Dermis microvascular lymphatic vessel endothelial cell (primary cell): ENCODE measurements around the gene PAEP. TPM values are rescaled to one million over a fixed set of nuclear protein-coding genes. Genes with fewer than 3 reads are reported as not detected.
"Not testable (repeated sequence)": the region's sequence is repeated elsewhere in the genome, so short reads cannot be mapped to it uniquely, and the experiment has no call there.

ENCODE experiments used
- DNase-seq, 2 donors: peaks; one replicate each; pipeline versions ENCODE4 v3.0.0 to v3.0.0-alpha.2; 2010; ENCODE audit warnings: low read depth in 2 of 2
- total RNA-seq: library from RNA; depleted of rRNA; stranded (reverse); fragments of >200 nt; gene quantifications from 2 replicates; pipeline ENCODE4 v1.2.1, GENCODE V29; 2014

The PAEP gene
- not detected in 2 replicates for total RNA-seq

DNA sequence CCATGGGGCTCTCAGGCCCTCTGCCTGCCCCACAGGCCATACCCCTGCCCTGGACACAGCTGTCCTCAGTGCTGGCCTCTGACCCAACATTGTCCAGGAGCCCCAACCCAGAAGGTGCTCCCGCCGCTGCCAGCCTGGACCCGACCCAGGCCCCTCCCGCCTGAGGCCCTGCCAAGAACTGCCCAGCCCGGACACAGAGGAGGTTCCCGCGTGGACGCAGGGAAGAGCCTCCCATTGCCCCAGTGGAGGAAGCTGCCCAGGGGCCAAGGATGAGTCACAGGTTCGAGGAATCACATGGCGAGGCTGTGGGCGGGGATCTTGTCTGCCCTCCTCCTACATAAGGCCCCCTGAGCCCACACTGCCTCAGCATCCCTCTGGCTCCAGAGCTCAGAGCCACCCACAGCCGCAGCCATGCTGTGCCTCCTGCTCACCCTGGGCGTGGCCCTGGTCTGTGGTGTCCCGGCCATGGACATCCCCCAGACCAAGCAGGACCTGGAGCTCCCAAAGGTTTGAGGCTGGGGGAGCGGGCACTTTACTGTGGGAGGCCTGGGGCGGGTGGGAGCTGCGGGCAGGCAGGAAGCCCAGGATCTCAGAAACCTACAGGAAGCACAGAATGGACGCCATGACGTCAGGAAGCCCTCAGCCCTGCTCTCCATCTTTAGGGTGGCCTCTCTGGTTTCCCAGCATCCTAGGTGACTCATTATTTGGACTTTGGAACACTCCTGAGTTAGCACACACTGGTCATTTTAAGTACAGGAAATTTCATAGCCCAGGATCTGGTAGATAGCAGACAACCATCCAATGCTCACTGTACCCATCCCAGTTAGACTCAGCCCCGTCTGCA is at the start of gene PAEP:
TSS of gene PAEP (plus strand) at position 366 of the 844 bp plus-strand sequence.
- no peak for DNase-seq

- DNase-seq: no peak
Measured at GRCh38 chr9:135512241-135512603, 49.3 kb upstream of the PAEP start.

GRCh38 chr9:135512904-135513303 is 48.7 kb upstream of the PAEP start:
- DNase-seq: no peak

DNA sequence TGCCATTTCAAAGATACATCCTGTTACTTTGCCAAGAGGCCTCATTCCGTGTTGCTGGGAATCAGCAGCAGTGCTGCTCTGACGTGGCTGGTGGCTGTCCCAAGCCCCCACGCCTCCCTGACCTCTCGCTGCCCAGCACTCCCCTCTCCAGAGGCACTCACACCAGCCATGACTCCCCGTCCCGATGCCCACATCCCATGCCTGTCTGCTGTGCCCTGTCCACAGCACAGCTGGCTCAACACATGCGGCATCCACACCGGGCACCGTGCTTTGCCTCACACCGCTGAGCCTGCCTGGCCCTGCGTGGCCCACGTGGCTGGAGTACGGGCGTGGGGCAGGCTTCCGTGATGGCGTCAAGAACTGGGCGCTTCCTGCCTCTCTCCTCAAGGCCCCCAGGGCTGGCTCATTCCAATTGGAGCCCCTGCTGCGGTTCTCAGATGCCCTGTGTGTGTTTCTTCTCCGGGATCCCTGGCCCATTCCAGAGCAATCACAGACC is 48.2 kb upstream of the PAEP start:
- DNase-seq: no peak

- DNase-seq: not testable (repeated sequence)
Measured at GRCh38 chr9:135513906-135514305, 47.6 kb upstream of the PAEP start.

- no peak for DNase-seq
Measured at GRCh38 chr9:135514342-135515082, 47.0 kb upstream of the PAEP start.

DNA sequence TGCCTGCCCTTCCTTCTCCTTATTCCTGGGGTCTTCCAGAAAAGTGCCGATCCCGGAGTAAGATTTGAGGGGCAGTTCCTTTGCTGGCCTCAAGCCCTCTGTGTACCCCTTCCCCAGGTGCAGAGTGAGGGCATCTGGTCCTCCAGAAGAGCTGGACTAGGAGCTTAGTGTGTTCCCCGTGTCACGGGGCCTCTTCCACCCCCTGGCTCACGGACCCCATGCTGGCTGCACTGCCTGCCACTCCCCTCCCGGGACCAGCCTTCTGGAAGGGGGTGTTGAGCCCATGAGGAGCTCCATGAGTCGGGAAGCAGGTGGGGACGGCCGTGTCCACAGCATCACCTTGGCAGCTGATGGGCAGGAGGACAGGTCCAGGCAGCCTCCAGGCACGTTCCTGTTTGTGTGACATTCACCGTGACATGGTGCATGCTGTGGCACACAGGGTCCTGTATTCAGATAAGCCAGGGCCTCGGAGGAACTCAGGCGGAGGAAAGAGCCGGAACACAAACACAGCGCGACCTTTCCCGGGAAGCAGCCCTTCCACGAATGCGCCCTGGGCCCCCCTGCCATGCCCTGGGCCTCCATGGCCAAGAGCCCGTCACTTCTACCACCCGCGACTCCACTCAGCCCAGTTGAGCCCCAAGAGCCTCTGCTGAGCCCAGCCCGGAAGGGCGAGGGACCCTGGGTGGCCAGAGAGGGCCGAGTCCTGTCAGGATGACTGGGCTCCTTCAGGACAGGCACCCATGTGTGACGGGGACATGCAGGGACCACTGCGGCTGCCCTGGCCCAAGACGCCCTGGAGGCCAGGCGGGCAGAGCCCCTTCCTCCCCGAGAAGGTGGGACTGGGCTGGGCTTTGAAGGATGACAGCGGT is 46.2 kb upstream of the PAEP start:
- DNase-seq: no peak

- DNase-seq: peak; percentile 85 to 88
Measured at GRCh38 chr9:135516132-135516860, 45.3 kb upstream of the PAEP start.

GRCh38 chr9:135517407-135517822 is 44.1 kb upstream of the PAEP start:
- no peak for DNase-seq

GRCh38 chr9:135519179-135519971 is 42.2 kb upstream of the PAEP start:
- DNase-seq: no peak

- DNase-seq: no peak
Measured at GRCh38 chr9:135520916-135521607, 40.5 kb upstream of the PAEP start, which contains the start of gene LCN1. Gene LCN1 (plus strand): TSS chr9:135521440. CDS start chr9:135521498, 58 bp downstream.

GRCh38 chr9:135521608-135522095 is 39.9 kb upstream of the PAEP start:
- DNase-seq: no peak

GRCh38 chr9:135522137-135522877 is 39.2 kb upstream of the PAEP start:
- DNase-seq: no peak

DNA sequence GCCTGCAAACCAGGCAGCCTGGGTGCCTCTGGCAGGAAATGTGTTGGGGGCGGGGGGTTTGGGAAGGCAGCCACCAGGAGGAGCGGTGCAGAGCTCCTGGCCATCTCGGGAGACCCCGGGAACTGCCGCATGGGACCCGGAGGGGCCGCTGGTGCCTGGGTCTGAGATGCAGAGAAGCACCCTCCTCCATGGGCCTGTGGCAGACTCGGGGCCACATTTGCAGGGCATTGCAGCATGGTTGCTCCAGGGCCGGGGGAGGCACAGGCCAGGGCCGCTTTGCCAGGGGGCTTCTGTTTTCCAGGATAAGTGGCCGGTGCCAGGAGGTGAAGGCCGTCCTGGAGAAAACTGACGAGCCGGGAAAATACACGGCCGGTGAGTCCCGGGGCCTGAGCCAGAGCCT is 38.6 kb upstream of the PAEP start:
- DNase-seq: no peak

GRCh38 chr9:135523521-135524129 is 37.9 kb upstream of the PAEP start:
- DNase-seq: no peak

- DNase-seq: no peak
Measured at GRCh38 chr9:135524130-135524861, 37.3 kb upstream of the PAEP start.
